Stimulated activated CD4-positive, alpha-beta T cell treated with anti-CD3 and anti-CD28 coated beads, Interleukin-12 subunit alpha, Interleukin-12 subunit beta, amount 100 ng/mL, for 48 hours (primary cell): ENCODE measurements around the gene RABL6.
A peak's percentile ranks its signal among the peaks of the same experiment; 100 is the strongest.
"Not testable (repeated sequence)": the region's sequence is repeated elsewhere in the genome, so short reads cannot be mapped to it uniquely, and the experiment has no call there.

Experiments used
- DNase-seq, 3 donors: peaks; one replicate each; pipeline ENCODE4 v3.0.0-alpha.2; 2020; ENCODE audit warnings: low read depth in 2 of 3, low spot score in 1 of 3

Gene RABL6

DNA sequence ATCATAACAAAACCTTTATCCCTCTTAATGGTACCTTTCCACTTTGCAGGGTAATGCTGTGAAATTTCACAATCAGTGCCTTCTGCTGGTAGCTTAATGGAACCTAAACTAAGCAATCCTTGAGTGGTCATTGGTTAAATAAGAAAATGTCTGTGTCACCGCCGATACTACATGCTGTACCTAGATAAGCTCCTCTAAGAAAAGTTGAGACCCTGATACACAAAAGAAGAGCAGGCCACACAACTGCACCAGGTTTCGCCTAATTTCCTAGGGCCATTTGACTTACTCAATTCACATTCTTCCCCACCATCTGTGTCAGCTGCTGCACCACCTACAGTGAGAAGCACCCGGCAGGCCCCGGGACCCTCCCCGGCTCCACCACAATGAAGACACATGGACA is 67.4 kb downstream of the RABL6 start:
- no peak for DNase-seq

DNA sequence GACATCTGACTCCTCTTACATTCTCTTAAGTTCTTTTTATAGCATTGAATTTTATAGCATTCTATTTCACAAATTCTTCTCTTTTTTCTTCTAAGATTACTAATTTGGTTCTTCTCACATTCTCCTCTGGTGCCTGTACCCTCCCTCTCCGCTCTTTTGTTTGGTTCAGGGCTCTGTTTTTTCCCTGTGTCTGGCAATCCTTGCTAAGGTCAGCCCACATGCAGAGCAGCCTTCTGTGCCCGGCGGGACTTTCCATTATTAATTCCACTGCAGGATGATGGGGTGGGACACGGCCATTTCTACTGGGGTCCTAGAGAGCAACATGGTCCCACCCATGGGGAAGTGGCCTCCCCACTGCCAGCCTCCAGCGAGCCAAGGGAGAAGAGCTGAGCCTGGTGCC is 68.7 kb downstream of the RABL6 start:
- DNase-seq = no peak

DNA sequence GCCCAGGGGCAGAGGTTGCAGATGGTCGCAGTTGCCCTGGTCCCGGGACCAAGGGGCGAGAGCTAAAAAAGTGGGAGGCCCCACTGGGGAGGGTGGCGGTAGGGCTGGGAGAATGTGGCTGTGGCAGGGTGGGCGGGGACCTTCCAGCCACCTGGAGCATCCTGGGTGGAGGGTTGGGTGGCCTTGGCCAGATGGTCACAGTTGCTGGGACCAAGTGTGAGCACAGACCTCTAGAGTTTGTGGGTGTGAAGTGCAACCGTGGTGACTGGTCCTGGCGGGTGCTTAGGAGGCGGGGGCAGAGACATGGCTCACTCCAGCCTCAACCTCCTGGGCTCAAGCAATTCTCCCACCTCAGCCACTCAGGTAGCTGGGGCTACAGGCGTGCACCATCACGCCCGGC is 72.9 kb downstream of the RABL6 start:
- DNase-seq = no peak

DNA sequence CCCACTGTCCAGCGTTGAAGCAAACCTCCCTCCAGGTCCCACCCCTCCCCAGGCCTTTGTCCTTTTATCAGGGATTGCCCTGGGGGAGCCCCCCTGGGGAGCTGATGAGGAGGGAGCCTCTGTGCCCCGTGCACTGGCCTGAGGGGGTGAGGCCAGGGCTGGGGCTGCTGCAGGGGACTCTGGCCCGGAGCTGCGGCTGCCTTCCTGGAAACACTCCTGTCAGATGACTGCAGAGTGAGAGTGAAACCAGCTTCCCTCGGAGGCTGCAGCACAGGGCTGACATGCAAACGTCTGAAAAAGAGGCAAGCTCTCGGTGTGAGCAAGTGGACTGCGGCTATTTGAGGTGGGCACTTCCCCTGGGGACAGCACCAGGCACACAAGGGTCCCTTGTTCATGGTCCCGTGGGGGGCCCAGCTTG is 74.0 kb downstream of the RABL6 start:
- DNase-seq = peak; percentile 37 to 59 (median 55)

DNA sequence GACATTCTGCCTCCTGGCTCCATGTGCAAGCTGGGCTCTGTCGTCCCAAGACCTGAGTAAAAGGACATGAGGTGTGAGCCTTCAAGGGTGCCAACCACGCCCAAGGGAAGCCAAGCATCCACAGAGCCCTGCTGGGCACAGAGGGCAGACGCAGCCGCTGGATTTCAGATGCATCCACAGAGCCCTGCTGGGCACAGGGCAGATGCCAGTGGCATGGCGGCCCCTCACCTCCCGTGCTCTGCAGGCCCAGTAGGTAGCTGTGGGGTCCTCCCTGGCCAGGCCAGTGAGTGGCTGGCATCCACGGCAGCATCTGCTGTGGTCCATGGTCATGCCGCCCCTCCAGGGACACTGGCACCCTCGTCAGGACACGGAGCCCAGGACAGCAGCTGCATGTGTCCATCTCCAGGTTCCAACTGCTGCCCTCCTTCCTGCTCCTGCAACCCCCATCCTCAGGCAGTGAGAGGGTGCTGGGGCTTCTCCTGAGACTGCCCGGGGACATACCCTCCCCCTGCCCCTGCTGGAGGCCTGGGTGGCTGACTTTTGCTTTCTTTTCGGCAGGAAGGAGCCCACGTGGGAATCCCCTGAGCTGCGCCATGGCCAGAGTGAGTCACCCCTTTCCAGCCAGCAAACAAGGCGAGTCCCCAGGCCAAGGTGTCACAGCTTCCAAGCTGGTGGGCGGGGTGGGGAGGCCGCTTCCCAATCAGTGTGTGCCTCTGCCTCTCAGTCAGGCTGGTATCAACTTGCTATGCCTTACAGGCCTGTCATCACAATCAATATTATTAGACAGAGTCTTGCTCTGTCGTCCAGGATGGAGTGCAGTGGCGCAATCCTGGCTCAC is 74.6 kb downstream of the RABL6 start:
- DNase-seq = peak; percentile 80 to 92 (median 90)

DNA sequence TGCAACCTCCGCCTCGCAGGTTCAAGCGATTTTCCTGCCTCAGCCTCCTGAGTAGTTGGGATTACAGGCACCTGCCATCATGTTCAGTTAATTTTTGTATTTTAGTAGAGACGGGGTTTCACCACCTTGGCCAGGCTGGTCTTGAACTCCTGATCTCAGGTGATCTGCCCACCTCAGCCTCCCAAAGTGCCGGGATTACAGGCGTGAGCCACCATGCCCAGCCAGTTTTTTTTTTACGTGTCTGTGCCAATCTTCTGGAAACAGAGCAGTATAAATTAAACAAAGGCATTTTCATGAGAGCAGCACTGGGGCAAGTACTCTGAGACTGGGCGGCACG is 75.2 kb downstream of the RABL6 start:
- not testable (repeated sequence) for DNase-seq

DNA sequence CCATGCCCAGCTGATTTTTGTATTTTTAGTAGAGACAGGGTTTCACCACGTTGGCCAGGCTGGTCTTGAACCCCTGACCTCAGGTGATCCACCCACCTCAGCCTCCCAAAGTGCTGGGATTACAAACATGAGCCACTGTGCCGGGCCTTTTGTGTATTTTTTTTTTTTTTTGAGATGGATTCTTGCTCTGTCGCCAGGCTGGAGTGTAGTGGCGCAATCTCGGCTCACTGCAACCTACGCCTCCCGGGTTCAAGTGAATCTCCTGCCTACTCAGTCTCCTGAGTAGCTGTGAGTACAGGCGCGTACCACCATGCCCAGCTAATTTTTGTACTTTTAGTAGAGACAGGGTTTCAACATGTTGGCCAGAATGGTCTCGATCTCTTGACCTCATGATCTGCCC is 75.9 kb downstream of the RABL6 start:
- not testable (repeated sequence) for DNase-seq

DNA sequence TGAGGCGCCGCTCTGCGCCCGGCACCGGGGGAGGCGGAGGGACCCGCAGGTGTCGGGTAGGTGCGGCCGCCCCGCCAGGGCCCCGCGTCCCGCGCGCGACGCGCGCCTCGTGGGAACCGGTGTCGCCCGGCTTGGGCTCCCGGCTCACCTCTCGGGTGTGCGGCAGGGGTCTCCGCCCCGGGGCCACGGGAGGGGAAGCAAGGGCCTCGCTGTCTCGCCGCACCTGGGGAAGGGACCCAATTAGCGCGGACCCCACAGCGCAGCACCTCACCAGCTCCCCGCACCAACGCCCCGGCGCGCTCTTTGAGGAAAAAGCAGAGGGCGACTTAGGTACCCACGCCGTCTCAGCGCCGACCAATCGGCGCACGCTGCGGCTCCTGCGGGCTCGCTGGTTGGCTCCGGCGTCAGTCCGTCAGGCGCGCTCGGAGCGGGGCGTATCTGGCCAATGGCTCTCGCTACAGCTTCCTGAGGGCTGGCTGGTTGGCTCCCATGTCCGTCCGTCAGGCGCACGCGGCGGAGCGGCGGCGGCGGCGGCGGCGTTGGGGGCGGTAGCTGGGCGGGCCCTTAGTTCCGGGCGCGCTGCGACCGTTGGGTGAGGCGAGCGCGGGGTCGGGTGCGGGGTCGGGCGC is 78.3 kb downstream of the RABL6 start, which contains the start of gene TRAF2:
Gene TRAF2 (plus strand): TSS at position 567 of the 629 bp plus-strand sequence. CDS start 12,225 bp downstream, outside the sequence.
- peak; percentile 97 to 98 (median 97) for DNase-seq

DNA sequence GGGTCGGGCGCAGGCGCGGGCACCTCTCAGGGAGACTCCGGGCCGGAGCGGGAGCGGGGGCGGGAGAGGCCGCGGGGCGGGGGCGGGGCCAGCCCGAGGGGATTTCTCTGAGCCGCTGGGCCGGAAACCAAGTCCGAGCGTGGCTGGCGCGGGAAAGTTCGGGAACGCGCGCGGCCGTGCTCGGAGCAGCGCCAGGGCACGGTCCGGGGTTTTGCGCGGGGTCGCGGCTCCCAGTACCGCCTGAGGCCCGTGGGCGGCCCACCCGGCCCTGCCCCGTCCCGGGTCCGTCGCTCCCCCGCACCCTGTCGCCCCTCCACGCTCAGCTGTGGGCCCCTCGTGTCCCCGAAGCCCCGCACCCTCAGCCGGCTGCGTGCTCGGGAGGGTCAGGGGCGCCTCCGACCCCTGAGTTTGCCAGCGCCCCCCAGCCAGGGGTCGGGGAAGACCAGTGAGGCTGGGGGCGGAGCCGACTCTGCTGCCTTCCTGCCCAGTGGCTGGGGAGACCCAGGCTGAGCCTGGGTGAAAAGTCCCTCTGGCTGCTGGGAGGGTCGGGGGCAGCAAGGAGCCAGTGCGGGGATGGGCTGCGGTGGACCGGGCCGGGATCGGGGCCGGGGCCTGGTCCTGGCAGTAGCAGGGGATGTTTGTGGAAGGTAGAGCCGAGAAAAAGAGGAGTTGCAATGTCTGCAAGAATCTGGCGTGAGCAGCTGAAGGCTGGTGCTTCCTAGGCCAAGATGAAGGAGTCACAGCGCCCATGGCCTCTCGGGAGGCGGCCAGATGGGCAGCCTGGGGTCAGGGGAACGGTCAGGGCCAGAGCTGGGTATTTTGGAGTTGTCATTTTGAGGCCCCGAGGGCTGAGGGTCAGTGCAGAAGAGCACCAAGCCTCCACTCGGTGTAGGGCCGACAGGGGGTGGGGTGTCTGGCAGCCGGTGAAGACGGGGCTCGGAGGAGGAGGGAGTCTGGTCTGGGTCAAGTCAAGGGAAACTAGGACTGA is 79.2 kb downstream of the RABL6 start:
- DNase-seq = peak in 1 of 3 donors; percentile 23

DNA sequence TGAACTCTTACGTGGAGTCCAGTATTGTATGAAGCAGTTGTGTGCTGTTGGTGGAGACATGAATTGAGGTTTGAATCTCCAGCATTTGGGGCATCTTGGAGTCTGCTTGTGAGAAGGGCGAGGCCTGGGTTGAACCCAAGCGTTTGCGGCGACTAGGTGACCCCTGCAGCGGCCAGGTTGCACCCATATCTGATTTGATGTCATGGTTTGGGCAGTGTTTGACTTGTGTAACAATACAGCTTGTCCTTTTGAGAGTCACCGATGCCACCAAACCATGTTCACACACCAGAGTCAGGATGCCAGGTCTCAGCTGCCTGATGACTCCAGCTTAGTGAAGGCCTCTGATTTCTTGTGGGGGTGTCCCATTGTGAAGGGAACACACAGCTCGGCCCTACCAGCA is 80.7 kb downstream of the RABL6 start:
- no peak for DNase-seq

DNA sequence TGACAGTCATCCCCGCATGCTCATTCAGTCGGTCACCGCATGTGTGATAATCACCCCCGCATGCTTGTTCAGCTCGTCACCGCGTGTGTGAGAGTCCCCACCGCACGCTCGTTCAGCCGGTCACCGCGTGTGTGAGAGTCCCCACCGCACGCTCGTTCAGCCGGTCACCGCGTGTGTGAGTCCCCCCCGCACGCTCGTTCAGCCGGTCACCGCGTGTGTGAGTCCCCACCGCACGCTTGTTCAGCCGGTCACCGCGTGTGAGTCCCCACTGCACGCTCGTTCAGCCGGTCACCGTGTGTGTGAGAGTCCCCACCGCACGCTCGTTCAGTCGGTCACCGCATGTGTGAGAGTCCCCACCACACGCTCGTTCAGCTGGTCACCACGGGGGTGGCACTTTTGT is 82.1 kb downstream of the RABL6 start:
- no peak for DNase-seq

DNA sequence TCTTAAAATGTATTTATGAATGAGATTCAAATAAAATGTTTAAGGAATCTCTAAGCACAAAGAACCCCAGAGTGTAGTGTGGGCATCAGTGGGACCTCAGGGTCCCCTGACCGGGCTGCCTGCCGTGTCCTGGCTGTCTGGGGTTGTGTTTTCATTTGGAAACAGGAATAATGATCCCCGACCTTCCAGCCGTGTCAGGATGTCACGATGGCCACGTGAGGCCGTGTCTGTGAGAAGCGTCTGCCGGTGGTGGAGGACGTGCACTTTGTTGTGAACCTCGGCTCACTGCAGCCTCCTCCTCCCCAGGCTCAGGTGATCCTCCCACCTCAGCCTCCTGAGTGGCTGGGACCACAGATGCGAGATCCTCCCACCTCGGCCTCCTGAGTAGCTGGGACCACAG is 82.9 kb downstream of the RABL6 start:
- DNase-seq = no peak
